ENCODE results near the gene GJB2.

Gene GJB2

GRCh38 chr13:20206698-20207235 lies 14.0 kb upstream of the GJB2 start:
- TF ChIP-seq CTCF (conservative IDR thresholded peaks at IDR 0.05; ENCODE audit: control insufficient read depth, insufficient read depth, low read depth, low read length), result no peak
- DNase-seq (ENCODE audit: low read depth), result no peak
- no peak overlapping the region for H3K4me3 ChIP-seq (ENCODE audit: control insufficient read depth, low read depth, low read length)

- TF ChIP-seq CTCF (conservative IDR thresholded peaks at IDR 0.05; ENCODE audit: control insufficient read depth, insufficient read depth, low read depth, low read length), result no peak
- no peak for DNase-seq (ENCODE audit: low read depth)
- no peak overlapping the region for H3K4me3 ChIP-seq (ENCODE audit: control insufficient read depth, low read depth, low read length)
Observed at GRCh38 chr13:20206065-20206697, 13.4 kb upstream of the GJB2 start.

- peak; percentile 59 for DNase-seq (ENCODE audit: low read depth)
- TF ChIP-seq CTCF (conservative IDR thresholded peaks at IDR 0.05; ENCODE audit: control insufficient read depth, insufficient read depth, low read depth, low read length), result no peak
- no peak overlapping the region for H3K4me3 ChIP-seq (ENCODE audit: control insufficient read depth, low read depth, low read length)
Observed at GRCh38 chr13:20198781-20199180, 6.0 kb upstream of the GJB2 start.

GRCh38 chr13:20197361-20197834 lies 4.7 kb upstream of the GJB2 start:
- H3K4me3 ChIP-seq (ENCODE audit: control insufficient read depth, low read depth, low read length), result no peak overlapping the region
- TF ChIP-seq CTCF (conservative IDR thresholded peaks at IDR 0.05; ENCODE audit: control insufficient read depth, insufficient read depth, low read depth, low read length), result peak; percentile 80
- DNase-seq (ENCODE audit: low read depth), result peak; percentile 66

GRCh38 chr13:20195801-20196200 lies 3.1 kb upstream of the GJB2 start:
- DNase-seq (ENCODE audit: low read depth), result no peak
- no peak for TF ChIP-seq CTCF (conservative IDR thresholded peaks at IDR 0.05; ENCODE audit: control insufficient read depth, insufficient read depth, low read depth, low read length)
- H3K4me3 ChIP-seq (ENCODE audit: control insufficient read depth, low read depth, low read length), result no peak overlapping the region

GRCh38 chr13:20193907-20194631 lies 1.3 kb upstream of the GJB2 start:
- no peak overlapping the region for H3K4me3 ChIP-seq (ENCODE audit: control insufficient read depth, low read depth, low read length)
- no peak for DNase-seq (ENCODE audit: low read depth)
- no peak for TF ChIP-seq CTCF (conservative IDR thresholded peaks at IDR 0.05; ENCODE audit: control insufficient read depth, insufficient read depth, low read depth, low read length)
